Activated naive CD4-positive, alpha-beta T cell treated with anti-CD3 and anti-CD28 coated beads for 36 hours (primary cell): Measurements from ENCODE around the gene CDX1. TPM values are rescaled to one million over a fixed set of nuclear protein-coding genes. Genes with fewer than 3 reads are reported as not detected.

Source experiments
- CTCF ChIA-PET: fragments of 350-600 bp; sonication (Branson Sonifier 250); formaldehyde crosslinking; loops from one replicate; lab custom pipeline; 2021; ENCODE audit warnings: antibody characterized with exemption; lab: Charles Lee
- DNase-seq: peaks from one replicate; pipeline ENCODE4 v3.0.0-alpha.2; 2020
- H3K27ac Mint-ChIP-seq: one replicate; pipeline ENCODE4 v1.8.0; 2021; ENCODE audit warnings: mild to moderate bottlenecking, mixed read lengths
- H3K27me3 Mint-ChIP-seq: one replicate; pipeline ENCODE4 v1.8.0; 2021; ENCODE audit warnings: low read depth, mixed read lengths
- H3K36me3 Mint-ChIP-seq: one replicate; pipeline ENCODE4 v1.8.0; 2021; ENCODE audit warnings: low read depth, mixed read lengths
- H3K4me1 Mint-ChIP-seq: one replicate; pipeline ENCODE4 v1.8.0; 2021; ENCODE audit warnings: low read depth, mixed read lengths
- H3K4me3 Mint-ChIP-seq: one replicate; pipeline ENCODE4 v1.8.0; 2021; ENCODE audit warnings: mild to moderate bottlenecking, moderate library complexity, mixed read lengths
- H3K9me3 Mint-ChIP-seq: one replicate; pipeline ENCODE4 v1.8.0; 2021; ENCODE audit warnings: mixed read lengths
- intact Hi-C: fragments of 100-400 bp; cut with micrococcal nuclease; formaldehyde crosslinking; loops from one replicate; pipeline ENCODE4 v1.15.1; 2023
- total RNA-seq, 2 experiments: library from RNA; stranded (reverse); gene quantifications; one replicate each; pipeline ENCODE4 v1.2.3, GENCODE V29; 2021

Gene CDX1
- total RNA-seq, 2 experiments from 2014 or later, result not detected

- CTCF ChIA-PET, result no interaction called here
- intact Hi-C loops, result no loop called here
- H3K27ac Mint-ChIP-seq, result no peak overlapping the region
These were observed 17.4 kb downstream of the CDX1 start for GRCh38 chr5:150184006-150184405.

GRCh38 chr5:150184990-150185912, 18.7 kb downstream of the CDX1 start:
- Mint-ChIP-seq H3K27me3 (peaks cover 3% of the 10 kb centered on the region), H3K9me3 (no peaks in the 10 kb centered on the region), H3K36me3 (no peaks in the 10 kb centered on the region), H3K4me1 (no peaks in the 10 kb centered on the region), H3K4me3 (no peak overlapping the region), H3K27ac (no peak overlapping the region)
- intact Hi-C loops, result no loop called here
- CTCF ChIA-PET, result no interaction called here
- DNase-seq, result no peak

More at GRCh38 chr5:150184006-150184405, 17.4 kb downstream of the CDX1 start:
- H3K4me3 Mint-ChIP-seq, result no peak overlapping the region
- DNase-seq, result no peak
- no peaks in the 10 kb centered on the region for H3K4me1 Mint-ChIP-seq
- H3K9me3 Mint-ChIP-seq, result no peaks in the 10 kb centered on the region
- no peaks in the 10 kb centered on the region for H3K27me3 Mint-ChIP-seq
- no peaks in the 10 kb centered on the region for H3K36me3 Mint-ChIP-seq

- CTCF ChIA-PET, result interaction anchor here (0.6 kb wide), 1 partner anchor 250 kb away, joined by 3 read pairs; no protein-coding TSS in a partner anchor
- no peaks in the 10 kb centered on the region for H3K36me3 Mint-ChIP-seq
- H3K27ac Mint-ChIP-seq, result no peak overlapping the region
- H3K4me1 Mint-ChIP-seq, result no peaks in the 10 kb centered on the region
- H3K27me3 Mint-ChIP-seq, result peaks cover 8% of the 10 kb centered on the region
- no peak overlapping the region for H3K4me3 Mint-ChIP-seq
- DNase-seq, result no peak
- no peaks in the 10 kb centered on the region for H3K9me3 Mint-ChIP-seq
- intact Hi-C loops, result no loop called here
These were observed 19.6 kb downstream of the CDX1 start for GRCh38 chr5:150186137-150186536.

- CTCF ChIA-PET, result no interaction called here
- no peak for DNase-seq
- no peaks in the 10 kb centered on the region for H3K4me1 Mint-ChIP-seq
- no peaks in the 10 kb centered on the region for H3K36me3 Mint-ChIP-seq
- no peak overlapping the region for H3K27ac Mint-ChIP-seq
- no peaks in the 10 kb centered on the region for H3K9me3 Mint-ChIP-seq
- peaks cover 10% of the 10 kb centered on the region for H3K27me3 Mint-ChIP-seq
- no peak overlapping the region for H3K4me3 Mint-ChIP-seq
- intact Hi-C loops, result no loop called here
These were observed 20.3 kb downstream of the CDX1 start for GRCh38 chr5:150186897-150187296.

- no peaks in the 10 kb centered on the region for H3K4me1 Mint-ChIP-seq
- no peak for DNase-seq
- peaks cover 10% of the 10 kb centered on the region for H3K27me3 Mint-ChIP-seq
- H3K9me3 Mint-ChIP-seq, result no peaks in the 10 kb centered on the region
- no peaks in the 10 kb centered on the region for H3K36me3 Mint-ChIP-seq
- no peak overlapping the region for H3K4me3 Mint-ChIP-seq
- intact Hi-C loops, result no loop called here
- CTCF ChIA-PET, result no interaction called here
- no peak overlapping the region for H3K27ac Mint-ChIP-seq
These were observed 21.7 kb downstream of the CDX1 start for GRCh38 chr5:150188146-150188842.

- H3K4me3 Mint-ChIP-seq, result no peak overlapping the region
- H3K27ac Mint-ChIP-seq, result no peak overlapping the region
- peaks cover 10% of the 10 kb centered on the region for H3K27me3 Mint-ChIP-seq
- no peaks in the 10 kb centered on the region for H3K36me3 Mint-ChIP-seq
- intact Hi-C loops, result no loop called here
- no peaks in the 10 kb centered on the region for H3K9me3 Mint-ChIP-seq
- DNase-seq, result no peak
- no peaks in the 10 kb centered on the region for H3K4me1 Mint-ChIP-seq
- CTCF ChIA-PET, result no interaction called here
These were observed 22.7 kb downstream of the CDX1 start for GRCh38 chr5:150189326-150189725.

GRCh38 chr5:150189728-150190502, 23.3 kb downstream of the CDX1 start, which contains the start of gene SLC6A7:
Gene SLC6A7, plus strand, starts transcription at chr5:150190062. Its CDS starts 266 bp downstream, at chr5:150190328.
- H3K4me3 Mint-ChIP-seq, result no peak within 1 kb of the TSS

GRCh38 chr5:150190503-150190979, 24.0 kb downstream of the CDX1 start:
- peaks cover 10% of the 10 kb centered on the region for H3K27me3 Mint-ChIP-seq
- no peak overlapping the region for H3K4me3 Mint-ChIP-seq
- CTCF ChIA-PET, result no interaction called here
- no peaks in the 10 kb centered on the region for H3K4me1 Mint-ChIP-seq
- H3K36me3 Mint-ChIP-seq, result no peaks in the 10 kb centered on the region
- DNase-seq, result no peak
- intact Hi-C loops, result no loop called here
- no peak overlapping the region for H3K27ac Mint-ChIP-seq
- no peaks in the 10 kb centered on the region for H3K9me3 Mint-ChIP-seq

More at GRCh38 chr5:150189728-150190502, 23.3 kb downstream of the CDX1 start, which contains the start of gene SLC6A7:
- peaks cover 10% of the 10 kb centered on the region for H3K27me3 Mint-ChIP-seq
- no peak within 1 kb of the TSS for H3K27ac Mint-ChIP-seq
- no peaks in the 10 kb centered on the region for H3K36me3 Mint-ChIP-seq
- intact Hi-C loops, result no loop called here
- H3K9me3 Mint-ChIP-seq, result no peaks in the 10 kb centered on the region
- no peak for DNase-seq
- H3K4me1 Mint-ChIP-seq, result no peaks in the 10 kb centered on the region
- CTCF ChIA-PET, result no interaction called here

GRCh38 chr5:150190987-150191386, 24.4 kb downstream of the CDX1 start:
- Mint-ChIP-seq H3K36me3 (no peaks in the 10 kb centered on the region), H3K4me3 (no peak overlapping the region), H3K27me3 (peaks cover 10% of the 10 kb centered on the region), H3K9me3 (no peaks in the 10 kb centered on the region), H3K27ac (no peak overlapping the region), H3K4me1 (no peaks in the 10 kb centered on the region)
- intact Hi-C loops, result no loop called here
- no peak for DNase-seq
- CTCF ChIA-PET, result no interaction called here

GRCh38 chr5:150192462-150192861, 25.9 kb downstream of the CDX1 start:
- peaks cover 10% of the 10 kb centered on the region for H3K27me3 Mint-ChIP-seq
- no peaks in the 10 kb centered on the region for H3K4me1 Mint-ChIP-seq
- CTCF ChIA-PET, result interaction anchor here (0.6 to 0.8 kb wide), 2 partner anchors 58 to 549 kb away, joined by 3 read pairs; no protein-coding TSS in a partner anchor
- no peak overlapping the region for H3K27ac Mint-ChIP-seq
- no peak for DNase-seq
- intact Hi-C loops, result no loop called here
- no peaks in the 10 kb centered on the region for H3K36me3 Mint-ChIP-seq
- H3K4me3 Mint-ChIP-seq, result no peak overlapping the region
- H3K9me3 Mint-ChIP-seq, result no peaks in the 10 kb centered on the region

GRCh38 chr5:150195736-150196485, 29.3 kb downstream of the CDX1 start:
- Mint-ChIP-seq H3K36me3 (no peaks in the 10 kb centered on the region), H3K27me3 (peaks cover 4% of the 10 kb centered on the region), H3K4me3 (no peak overlapping the region), H3K9me3 (no peaks in the 10 kb centered on the region), H3K27ac (no peak overlapping the region), H3K4me1 (no peaks in the 10 kb centered on the region)
- CTCF ChIA-PET, result no interaction called here
- DNase-seq, result no peak
- intact Hi-C loops, result no loop called here
